GM12891 (cell line): Measurements from ENCODE around the gene SDCCAG8.

ENCODE experiments used
- DNase-seq: peaks from one replicate; pipeline ENCODE4 v3.0.0; 2011; ENCODE audit warnings: low spot score; ENCODE audit not compliant: insufficient read length
- FAIRE-seq: peaks from 2 replicates; lab custom pipeline; 2011; peaks lifted over from hg19 to GRCh38; lab: Jason Lieb, UNC
- PAX5 ChIP-seq: IDR thresholded peaks from 2 replicates; pipeline ENCODE4 v1.6.1; 2011; ENCODE audit warnings: low read length, moderate library complexity, mild to moderate bottlenecking; ENCODE audit not compliant: insufficient read depth, severe bottlenecking
- POLR2A ChIP-seq: IDR thresholded peaks from 2 replicates; pipeline ENCODE4 v1.6.1; 2011; ENCODE audit warnings: low read depth, low read length, control low read depth
- POLR2AphosphoS5 ChIP-seq: IDR thresholded peaks from 2 replicates; pipeline ENCODE4 v1.6.1; 2011; ENCODE audit warnings: low read depth, low read length, control low read depth
- POU2F2 ChIP-seq: IDR thresholded peaks from 2 replicates; pipeline ENCODE4 v1.6.1; 2011; ENCODE audit warnings: low read depth, mild to moderate bottlenecking, control low read depth, low read length, moderate library complexity
- SPI1 ChIP-seq: IDR thresholded peaks from 2 replicates; pipeline ENCODE4 v1.6.1; 2011; ENCODE audit warnings: low read depth, low read length, control low read depth
- TAF1 ChIP-seq: IDR thresholded peaks from 2 replicates; pipeline ENCODE4 v1.6.1; 2011; ENCODE audit warnings: low read depth, low read length, control low read depth

The SDCCAG8 gene

DNA sequence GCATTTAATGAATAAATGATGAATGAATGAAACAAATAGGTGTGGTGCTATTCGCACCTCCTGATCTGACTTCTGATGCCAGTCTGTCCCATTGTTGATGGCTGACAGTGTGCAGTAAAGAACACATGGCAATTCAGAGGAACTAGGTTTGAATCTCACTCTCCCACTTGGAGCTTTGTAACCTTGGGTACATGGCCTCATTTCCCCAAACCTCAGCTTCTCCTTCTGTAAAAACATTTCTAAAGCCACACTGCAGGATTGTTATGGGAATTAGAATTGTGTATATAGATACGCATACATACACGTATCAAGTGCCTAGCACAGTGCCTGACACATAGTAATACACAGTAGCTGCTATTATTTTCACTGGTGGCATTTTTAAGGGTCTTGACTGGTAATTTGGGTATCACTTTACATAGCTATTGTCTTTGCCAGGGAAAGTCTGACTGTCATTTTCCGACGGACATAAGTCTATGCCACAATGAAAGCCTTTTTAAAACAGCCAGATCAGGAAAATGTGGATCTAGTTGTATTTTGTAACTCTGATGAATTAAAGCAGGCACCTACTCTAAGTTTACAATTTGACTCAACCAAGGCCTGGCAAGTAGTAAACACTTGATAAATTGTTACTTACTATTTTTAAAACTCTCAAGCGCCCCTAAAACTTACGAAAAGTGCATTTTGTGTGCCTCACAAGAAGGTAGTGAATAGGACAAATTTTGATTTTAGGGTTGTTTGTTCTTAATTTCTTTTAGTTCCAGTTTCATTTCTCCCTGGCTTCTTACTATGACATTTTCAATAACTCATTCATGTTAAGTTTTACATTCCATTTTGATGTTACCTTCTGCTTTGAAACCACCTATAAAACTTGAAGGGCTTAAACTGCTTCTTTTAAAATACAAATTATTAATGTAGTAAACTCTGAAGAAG is 164.4 kb downstream of the SDCCAG8 start:
- DNase-seq (no peak), FAIRE-seq (peak; percentile 40)
- no peak for TF ChIP-seq POU2F2
- TF ChIP-seq SPI1 = no peak
- TF ChIP-seq POLR2AphosphoS5 = no peak
- TF ChIP-seq POLR2A = no peak
- no peak for TF ChIP-seq PAX5
- no peak for TF ChIP-seq TAF1

DNA sequence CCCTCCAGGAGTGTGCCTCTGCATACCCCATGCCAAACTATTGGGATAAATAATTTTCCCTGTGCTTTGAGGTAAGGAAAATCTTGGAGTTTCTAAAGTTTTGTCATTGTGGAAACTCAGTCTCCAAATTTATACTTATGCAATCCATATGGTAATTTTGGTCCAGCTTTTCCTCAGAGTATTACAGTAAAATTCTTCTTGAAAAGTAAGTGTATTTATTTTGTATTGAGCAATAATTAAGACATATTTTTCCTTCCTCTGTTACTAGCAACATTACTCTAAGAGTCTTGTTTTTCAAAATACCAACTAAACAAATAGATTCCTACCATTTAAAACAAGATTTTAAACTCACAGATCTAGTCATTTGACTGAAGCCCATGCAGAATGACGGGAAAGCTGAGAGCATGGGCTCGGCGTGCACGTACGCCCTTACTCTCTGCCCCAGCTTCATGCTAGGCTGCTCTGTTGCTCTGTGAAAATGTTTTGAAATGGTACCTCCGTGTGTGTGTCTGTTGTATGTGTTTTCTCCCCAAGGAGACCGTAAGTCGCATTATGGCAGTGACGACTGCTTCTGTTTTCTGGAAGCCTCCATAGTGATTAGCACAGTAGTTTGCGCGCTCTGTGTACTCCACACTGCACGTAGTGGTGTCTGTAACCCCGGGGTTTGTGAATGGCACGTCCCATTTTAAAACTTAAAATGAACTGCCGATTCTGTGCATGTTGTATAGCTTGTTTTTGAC is 165.3 kb downstream of the SDCCAG8 start:
- FAIRE-seq = no peak
- DNase-seq = no peak
- no peak for TF ChIP-seq TAF1
- TF ChIP-seq POU2F2 = no peak
- TF ChIP-seq POLR2AphosphoS5 = no peak
- no peak for TF ChIP-seq PAX5
- TF ChIP-seq SPI1 = no peak
- no peak for TF ChIP-seq POLR2A

DNA sequence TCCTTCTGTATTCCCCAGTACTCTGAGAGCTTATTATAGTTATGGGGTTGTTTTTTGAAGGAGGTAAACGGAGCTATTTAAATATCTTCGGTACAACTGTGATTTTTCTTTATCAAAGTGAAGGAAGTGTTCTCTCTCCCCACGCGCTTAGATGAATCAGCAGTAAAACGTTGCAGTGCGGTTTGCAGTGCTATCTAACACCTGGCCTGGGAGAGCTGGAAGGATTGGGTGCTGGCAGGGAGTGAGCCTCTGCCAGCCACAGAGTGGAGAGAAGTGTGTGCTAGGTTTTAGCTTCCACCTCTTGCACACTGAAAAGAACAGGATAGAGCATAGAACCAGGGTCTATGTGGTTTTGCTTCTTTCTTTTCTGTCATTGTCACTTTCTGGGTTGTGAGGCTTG is 165.9 kb downstream of the SDCCAG8 start:
- no peak for DNase-seq

DNA sequence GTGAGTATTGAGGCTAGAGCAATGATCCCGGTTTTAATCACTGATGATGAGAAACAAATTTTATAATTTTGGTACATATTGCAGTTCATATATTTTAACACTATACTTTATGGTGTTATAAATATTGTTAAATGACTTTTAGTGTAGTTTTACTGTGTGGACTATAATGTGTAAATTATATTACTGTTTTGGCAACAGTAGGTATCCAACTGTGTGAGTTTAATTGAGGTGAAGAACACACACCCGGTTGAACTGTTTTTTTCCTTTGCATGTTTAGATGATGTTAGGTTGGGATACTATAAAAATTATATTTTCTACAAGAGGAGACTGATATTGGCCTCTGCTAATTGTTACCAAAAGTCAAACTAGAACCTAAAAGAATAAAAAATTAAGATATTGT is 166.5 kb downstream of the SDCCAG8 start:
- no peak for TF ChIP-seq POLR2A
- FAIRE-seq = no peak
- DNase-seq = no peak

More for the DNA sequence above, 165.9 kb downstream of the SDCCAG8 start:
- peak; percentile 79 for FAIRE-seq
- TF ChIP-seq POU2F2 (no peak), SPI1 (no peak), POLR2A (no peak), POLR2AphosphoS5 (no peak), PAX5 (no peak)

DNA sequence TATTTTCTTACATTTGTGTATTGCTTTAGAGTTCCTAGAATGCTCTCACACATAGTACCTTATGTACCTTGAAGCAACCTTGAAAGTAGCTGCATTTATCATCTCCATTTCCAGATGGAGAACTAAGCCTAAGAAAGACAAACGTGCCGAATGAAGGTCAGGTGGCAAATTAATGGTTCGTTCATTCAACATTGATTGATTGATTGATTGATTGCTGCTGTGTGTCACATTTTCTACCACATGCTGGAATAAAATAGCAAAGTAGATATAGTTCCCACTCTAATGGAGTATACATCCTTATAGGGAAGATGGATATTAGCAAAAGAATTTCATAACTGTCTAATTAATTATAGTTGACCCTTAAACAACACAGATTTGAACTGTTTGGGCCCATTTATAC is 172.2 kb downstream of the SDCCAG8 start:
- TF ChIP-seq TAF1 = no peak
- TF ChIP-seq POLR2A = no peak
- no peak for TF ChIP-seq PAX5
- TF ChIP-seq POU2F2 = no peak
- no peak for TF ChIP-seq POLR2AphosphoS5
- no peak for DNase-seq
- no peak for FAIRE-seq

DNA sequence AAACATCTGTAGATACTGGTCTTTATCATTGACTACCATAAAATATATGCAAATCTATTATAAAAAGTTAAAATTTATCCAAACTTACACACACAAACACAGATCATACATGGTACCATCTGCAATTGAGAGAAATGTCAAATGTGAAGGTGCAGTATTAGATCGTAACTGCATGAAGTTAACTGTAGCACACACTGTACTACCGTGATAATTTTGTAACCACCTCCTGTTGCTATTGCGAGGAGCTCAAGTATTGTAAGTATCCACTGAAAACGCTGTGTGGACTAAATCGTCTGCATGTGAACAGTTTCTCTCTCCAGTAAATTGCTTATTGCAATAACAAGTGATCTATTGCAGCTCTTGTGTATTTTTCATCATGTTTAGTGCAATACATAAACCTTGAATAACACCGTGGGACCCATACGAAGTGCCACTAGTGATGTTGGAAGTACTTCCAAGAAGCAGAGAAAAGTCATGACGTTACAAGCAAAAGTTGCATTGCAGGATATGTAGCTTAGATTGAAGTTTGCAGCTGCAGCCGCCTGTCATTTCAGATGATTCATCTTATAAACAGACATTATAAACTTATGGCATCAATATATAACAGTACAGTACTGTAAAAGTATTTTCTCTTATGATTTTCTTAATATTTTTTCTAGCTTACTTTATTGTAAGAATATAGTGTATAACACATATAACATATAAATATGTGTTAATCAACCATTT is 172.9 kb downstream of the SDCCAG8 start:
- no peak for TF ChIP-seq SPI1
- TF ChIP-seq POU2F2 = no peak
- no peak for TF ChIP-seq PAX5
- FAIRE-seq = no peak

DNA sequence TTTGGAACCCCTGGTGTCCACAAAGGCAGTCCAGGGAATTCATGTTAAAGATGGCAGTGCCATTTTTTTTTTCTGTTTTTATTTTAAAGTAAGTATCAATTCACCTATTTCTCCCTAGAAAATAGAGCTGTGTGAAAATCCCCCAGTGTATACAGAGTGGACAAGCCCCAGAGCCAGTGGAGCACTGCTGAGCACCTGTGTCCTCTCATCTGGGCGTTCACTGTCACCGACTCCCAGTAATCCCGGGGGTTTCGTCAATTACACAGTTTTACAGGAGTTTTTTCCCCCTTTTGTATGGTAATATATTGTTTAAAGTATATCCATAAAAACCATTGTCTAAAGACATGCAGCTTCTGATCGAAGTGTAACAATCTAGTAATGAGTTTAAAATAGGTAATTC is 175.8 kb downstream of the SDCCAG8 start:
- DNase-seq (no peak), FAIRE-seq (no peak)
- TF ChIP-seq POLR2AphosphoS5 (no peak), POLR2A (no peak), SPI1 (no peak), POU2F2 (no peak), TAF1 (no peak), PAX5 (no peak)

More for the DNA sequence above, 172.9 kb downstream of the SDCCAG8 start:
- DNase-seq = no peak

DNA sequence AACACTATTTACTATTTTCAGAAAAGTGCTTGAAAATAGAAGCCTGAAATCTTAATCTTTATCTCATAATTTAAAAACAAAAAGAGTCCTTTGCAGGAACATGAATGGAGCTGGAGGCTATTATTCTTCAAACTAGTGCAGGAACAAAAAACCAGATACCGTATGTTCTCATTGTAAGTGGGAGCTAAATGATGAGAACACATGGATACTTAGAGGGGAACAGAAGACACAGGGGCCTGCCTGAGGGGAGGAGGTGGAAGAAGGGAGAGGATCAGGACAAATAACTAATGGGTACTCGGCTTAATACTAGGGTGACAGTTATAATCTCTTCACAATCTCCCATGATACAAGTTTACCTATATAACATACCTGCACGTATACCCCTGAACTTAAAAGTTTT is 176.3 kb downstream of the SDCCAG8 start:
- TF ChIP-seq PAX5 (no peak), POLR2AphosphoS5 (no peak), POU2F2 (no peak), POLR2A (no peak), TAF1 (no peak), SPI1 (no peak)
- FAIRE-seq = no peak
- no peak for DNase-seq

DNA sequence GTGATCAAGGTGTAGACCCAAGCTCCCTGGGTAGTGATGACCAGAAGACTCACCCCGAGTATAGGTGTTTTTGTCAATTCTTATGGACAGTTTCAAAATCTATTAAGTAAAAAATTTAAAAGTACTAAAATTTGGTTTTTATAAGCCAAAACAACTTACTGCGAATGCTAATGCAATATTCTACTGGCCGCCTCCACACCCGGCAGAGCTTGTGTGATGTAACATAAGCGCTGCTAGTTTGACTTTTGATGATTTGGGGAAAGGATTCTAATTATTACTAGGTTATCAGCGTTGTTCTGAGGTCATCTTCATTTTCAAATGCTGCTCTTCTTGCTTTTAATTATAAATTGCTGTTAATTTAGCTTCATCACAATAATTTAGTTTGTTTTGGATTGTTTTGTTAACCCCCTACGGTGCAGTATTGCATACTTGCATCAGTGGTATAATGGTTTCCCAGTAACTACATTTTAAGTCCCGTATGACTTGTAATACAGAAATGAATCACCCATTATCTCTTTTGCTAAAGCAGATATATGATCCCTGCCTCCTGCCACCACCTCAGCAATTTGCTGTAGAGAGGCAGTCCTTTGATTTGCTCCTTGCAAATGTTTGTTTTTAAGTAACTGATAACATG is 178.0 kb downstream of the SDCCAG8 start:
- FAIRE-seq (no peak), DNase-seq (no peak)
- TF ChIP-seq POLR2AphosphoS5 (no peak), TAF1 (no peak), PAX5 (no peak), SPI1 (no peak), POLR2A (no peak), POU2F2 (no peak)
